NT2/D1 (cell line): ENCODE results near the gene SEC23IP.

Experiments used
- DNase-seq: peaks from one replicate; pipeline ENCODE4 v3.0.0-alpha.2; 2011; ENCODE audit warnings: low read depth, low spot score
- H3K27me3 ChIP-seq: 2 replicates; pipeline ENCODE4 v1.6.0; 2011; ENCODE audit warnings: mild to moderate bottlenecking; ENCODE audit not compliant: insufficient read length, insufficient read depth
- H3K36me3 ChIP-seq: 2 replicates; pipeline ENCODE4 v1.6.1; 2011; ENCODE audit warnings: mild to moderate bottlenecking, low read length, mixed read lengths; ENCODE audit not compliant: insufficient read depth, insufficient read length
- H3K4me1 ChIP-seq: 2 replicates; pipeline ENCODE4 v1.5.1; 2011; ENCODE audit not compliant: insufficient read depth, insufficient read length
- H3K4me3 ChIP-seq: 2 replicates; pipeline ENCODE4 v1.5.1; 2011; ENCODE audit warnings: low read depth; ENCODE audit not compliant: insufficient read length
- H3K9ac ChIP-seq: 2 replicates; pipeline ENCODE4 v1.6.0; 2011; ENCODE audit warnings: low read depth; ENCODE audit not compliant: insufficient read length
- H3K9me3 ChIP-seq: 2 replicates; pipeline ENCODE4 v1.5.1; 2011; ENCODE audit warnings: mild to moderate bottlenecking, low read length; ENCODE audit not compliant: insufficient read depth
- SUZ12 ChIP-seq: IDR thresholded peaks from 2 replicates; pipeline ENCODE4 v1.6.1; 2011; ENCODE audit not compliant: insufficient read length, insufficient read depth; ENCODE audit errors: extremely low read depth
- YY1 ChIP-seq: IDR thresholded peaks from 2 replicates; pipeline ENCODE4 v1.6.1; 2011; ENCODE audit not compliant: insufficient read length, insufficient read depth
- ZNF274 ChIP-seq: IDR thresholded peaks from 2 replicates; pipeline ENCODE4 v1.6.1; 2011; ENCODE audit warnings: mild to moderate bottlenecking, low read depth, low read length

The SEC23IP gene

GRCh38 chr10:119892188-119893065 lies at the start of gene SEC23IP:
TSS of gene SEC23IP (plus strand) at chr10:119892730. CDS start at chr10:119892783, 53 bp downstream.
- TF ChIP-seq SUZ12: no peak
- no peak for TF ChIP-seq ZNF274
- TF ChIP-seq YY1: peak; percentile 90
- Histone ChIP-seq H3K9ac (peak within 1 kb of the TSS; percentile 98), H3K27me3 (no peaks in the 10 kb centered on the region), H3K36me3 (peaks cover 22% of the 10 kb centered on the region), H3K4me3 (peak within 1 kb of the TSS; percentile 81), H3K9me3 (peaks cover 8% of the 10 kb centered on the region; the same call in 1 of the 2 replicates), H3K4me1 (no peaks in the 10 kb centered on the region)
- peak; percentile 87 for DNase-seq

- H3K36me3 ChIP-seq: peaks cover 81% of the 10 kb centered on the region
- DNase-seq: no peak
- no peaks in the 10 kb centered on the region for H3K27me3 ChIP-seq
- H3K4me1 ChIP-seq: peaks cover 2% of the 10 kb centered on the region
- H3K9ac ChIP-seq: no peak overlapping the region
- H3K9me3 ChIP-seq: no peaks in the 10 kb centered on the region
- TF ChIP-seq YY1 (no peak), ZNF274 (no peak), SUZ12 (no peak)
- no peak overlapping the region for H3K4me3 ChIP-seq
Observed at GRCh38 chr10:119845656-119846055, 46.9 kb upstream of the SEC23IP start.

GRCh38 chr10:119849031-119849789 lies 43.3 kb upstream of the SEC23IP start:
- DNase-seq: peak; percentile 32
- H3K4me3 ChIP-seq: no peak overlapping the region
- no peaks in the 10 kb centered on the region for H3K27me3 ChIP-seq
- H3K9ac ChIP-seq: no peak overlapping the region
- TF ChIP-seq ZNF274: no peak
- TF ChIP-seq YY1: no peak
- TF ChIP-seq SUZ12: no peak
- H3K36me3 ChIP-seq: peaks cover 79% of the 10 kb centered on the region
- peaks cover 2% of the 10 kb centered on the region for H3K4me1 ChIP-seq
- no peaks in the 10 kb centered on the region for H3K9me3 ChIP-seq

- peaks cover 2% of the 10 kb centered on the region for H3K4me1 ChIP-seq
- no peak for TF ChIP-seq ZNF274
- TF ChIP-seq SUZ12: no peak
- TF ChIP-seq YY1: no peak
- H3K36me3 ChIP-seq: peaks cover 75% of the 10 kb centered on the region
- H3K9ac ChIP-seq: no peak overlapping the region
- DNase-seq: no peak
- no peaks in the 10 kb centered on the region for H3K9me3 ChIP-seq
- no peaks in the 10 kb centered on the region for H3K27me3 ChIP-seq
- no peak overlapping the region for H3K4me3 ChIP-seq
Observed at GRCh38 chr10:119849944-119850343, 42.6 kb upstream of the SEC23IP start.

GRCh38 chr10:119852277-119852676 lies 40.3 kb upstream of the SEC23IP start:
- Histone ChIP-seq H3K27me3 (no peaks in the 10 kb centered on the region), H3K9ac (no peak overlapping the region), H3K4me3 (no peak overlapping the region), H3K4me1 (peaks cover 2% of the 10 kb centered on the region), H3K9me3 (no peaks in the 10 kb centered on the region), H3K36me3 (peaks cover 67% of the 10 kb centered on the region)
- no peak for DNase-seq
- TF ChIP-seq SUZ12: no peak
- no peak for TF ChIP-seq YY1
- TF ChIP-seq ZNF274: no peak

GRCh38 chr10:119852822-119853221 lies 39.7 kb upstream of the SEC23IP start:
- DNase-seq: no peak

GRCh38 chr10:119853574-119853973 lies 39.0 kb upstream of the SEC23IP start:
- TF ChIP-seq ZNF274: no peak
- TF ChIP-seq YY1: no peak
- no peak for TF ChIP-seq SUZ12
- Histone ChIP-seq H3K4me1 (peaks cover 2% of the 10 kb centered on the region), H3K9me3 (no peaks in the 10 kb centered on the region), H3K27me3 (no peaks in the 10 kb centered on the region), H3K36me3 (peaks cover 64% of the 10 kb centered on the region), H3K9ac (no peak overlapping the region), H3K4me3 (no peak overlapping the region)
- DNase-seq: no peak

More at GRCh38 chr10:119852822-119853221, 39.7 kb upstream of the SEC23IP start:
- TF ChIP-seq ZNF274 (no peak), YY1 (no peak), SUZ12 (no peak)
- Histone ChIP-seq H3K27me3 (no peaks in the 10 kb centered on the region), H3K9me3 (no peaks in the 10 kb centered on the region), H3K4me3 (no peak overlapping the region), H3K9ac (no peak overlapping the region), H3K36me3 (peaks cover 62% of the 10 kb centered on the region), H3K4me1 (peaks cover 2% of the 10 kb centered on the region)
